GM12801 (cell line): Measurements from ENCODE around the gene SOCS1.

Source experiments
- TF ChIP-seq, protein P1 (sequence below): IDR thresholded peaks from one replicate; pipeline ENCODE4 v1.5.1; 2011; ENCODE audit warnings: control low read depth; ENCODE audit not compliant: insufficient read length; ENCODE audit errors: extremely low read depth

SOCS1 gene

DNA sequence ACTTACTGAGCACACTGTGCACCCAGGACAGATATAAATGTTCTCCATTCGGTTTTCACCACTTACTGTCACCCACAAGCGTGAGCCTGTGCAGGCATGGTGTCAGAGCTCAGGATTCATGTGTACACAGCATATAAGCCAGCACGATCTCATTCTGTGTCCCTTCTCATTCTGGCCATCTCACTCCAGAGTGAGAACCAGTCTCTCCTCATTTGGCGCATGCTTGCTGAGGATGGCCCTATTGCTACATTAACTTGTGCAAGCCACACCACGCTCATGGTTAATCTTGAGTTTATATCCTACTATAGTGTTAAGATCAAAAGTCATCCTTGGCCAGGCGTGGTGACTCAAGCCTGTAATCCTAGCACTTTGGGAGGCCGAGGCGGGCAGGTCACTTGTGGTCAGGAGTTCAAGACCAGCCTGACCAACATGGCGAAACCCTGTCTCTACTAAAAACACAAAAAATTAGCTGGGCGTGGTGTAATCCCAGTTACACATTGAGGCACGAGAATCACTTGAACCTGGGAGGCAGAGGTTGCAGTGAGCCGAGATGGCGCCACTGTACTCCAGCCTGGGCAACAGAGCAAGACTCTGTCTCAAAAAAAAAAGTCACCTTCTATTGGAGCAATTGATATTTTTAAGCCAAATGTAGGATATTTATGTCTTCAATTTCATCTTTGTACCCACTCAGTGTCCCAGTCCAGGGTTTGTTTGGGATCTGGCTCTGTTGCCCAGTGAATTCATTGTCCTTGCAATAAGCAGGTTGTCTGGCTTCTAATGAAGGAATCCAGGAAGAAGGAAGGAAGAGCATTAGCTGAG, 20.9 kb downstream of the SOCS1 start:
- TF ChIP-seq, protein P1, sequence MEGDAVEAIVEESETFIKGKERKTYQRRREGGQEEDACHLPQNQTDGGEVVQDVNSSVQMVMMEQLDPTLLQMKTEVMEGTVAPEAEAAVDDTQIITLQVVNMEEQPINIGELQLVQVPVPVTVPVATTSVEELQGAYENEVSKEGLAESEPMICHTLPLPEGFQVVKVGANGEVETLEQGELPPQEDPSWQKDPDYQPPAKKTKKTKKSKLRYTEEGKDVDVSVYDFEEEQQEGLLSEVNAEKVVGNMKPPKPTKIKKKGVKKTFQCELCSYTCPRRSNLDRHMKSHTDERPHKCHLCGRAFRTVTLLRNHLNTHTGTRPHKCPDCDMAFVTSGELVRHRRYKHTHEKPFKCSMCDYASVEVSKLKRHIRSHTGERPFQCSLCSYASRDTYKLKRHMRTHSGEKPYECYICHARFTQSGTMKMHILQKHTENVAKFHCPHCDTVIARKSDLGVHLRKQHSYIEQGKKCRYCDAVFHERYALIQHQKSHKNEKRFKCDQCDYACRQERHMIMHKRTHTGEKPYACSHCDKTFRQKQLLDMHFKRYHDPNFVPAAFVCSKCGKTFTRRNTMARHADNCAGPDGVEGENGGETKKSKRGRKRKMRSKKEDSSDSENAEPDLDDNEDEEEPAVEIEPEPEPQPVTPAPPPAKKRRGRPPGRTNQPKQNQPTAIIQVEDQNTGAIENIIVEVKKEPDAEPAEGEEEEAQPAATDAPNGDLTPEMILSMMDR, result no peak

DNA sequence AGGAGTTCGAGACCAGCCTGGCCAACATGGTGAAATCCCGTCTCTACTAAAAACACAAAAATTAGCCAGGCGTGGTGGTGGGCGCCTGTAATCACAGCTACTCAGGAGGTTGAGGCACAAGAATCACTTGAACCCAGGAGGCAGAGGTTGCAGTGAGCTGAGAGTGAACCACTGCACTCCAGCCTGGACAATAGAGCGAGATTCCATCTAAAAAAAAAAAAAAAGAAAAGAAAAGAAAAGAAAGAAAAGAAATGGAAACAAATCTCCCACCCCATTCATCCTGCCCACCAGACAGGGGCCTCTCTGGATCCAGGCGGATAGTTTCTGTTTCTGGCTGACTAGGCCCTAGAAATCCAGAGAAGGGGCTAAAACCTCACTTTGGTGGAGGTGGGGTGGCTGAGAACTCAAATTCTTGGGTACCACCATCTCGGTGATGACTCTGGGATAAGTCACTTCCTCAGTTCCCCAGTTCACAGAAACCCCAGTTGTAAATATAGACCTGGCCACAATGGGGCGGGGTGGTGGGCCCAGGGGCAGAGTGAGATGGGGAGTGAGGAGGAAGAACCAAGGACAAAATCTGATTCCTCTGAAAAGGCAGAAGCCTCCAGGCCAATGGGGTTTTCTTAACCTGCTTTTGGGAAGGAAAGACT, 22.2 kb downstream of the SOCS1 start:
- TF ChIP-seq, protein P1, result no peak

DNA sequence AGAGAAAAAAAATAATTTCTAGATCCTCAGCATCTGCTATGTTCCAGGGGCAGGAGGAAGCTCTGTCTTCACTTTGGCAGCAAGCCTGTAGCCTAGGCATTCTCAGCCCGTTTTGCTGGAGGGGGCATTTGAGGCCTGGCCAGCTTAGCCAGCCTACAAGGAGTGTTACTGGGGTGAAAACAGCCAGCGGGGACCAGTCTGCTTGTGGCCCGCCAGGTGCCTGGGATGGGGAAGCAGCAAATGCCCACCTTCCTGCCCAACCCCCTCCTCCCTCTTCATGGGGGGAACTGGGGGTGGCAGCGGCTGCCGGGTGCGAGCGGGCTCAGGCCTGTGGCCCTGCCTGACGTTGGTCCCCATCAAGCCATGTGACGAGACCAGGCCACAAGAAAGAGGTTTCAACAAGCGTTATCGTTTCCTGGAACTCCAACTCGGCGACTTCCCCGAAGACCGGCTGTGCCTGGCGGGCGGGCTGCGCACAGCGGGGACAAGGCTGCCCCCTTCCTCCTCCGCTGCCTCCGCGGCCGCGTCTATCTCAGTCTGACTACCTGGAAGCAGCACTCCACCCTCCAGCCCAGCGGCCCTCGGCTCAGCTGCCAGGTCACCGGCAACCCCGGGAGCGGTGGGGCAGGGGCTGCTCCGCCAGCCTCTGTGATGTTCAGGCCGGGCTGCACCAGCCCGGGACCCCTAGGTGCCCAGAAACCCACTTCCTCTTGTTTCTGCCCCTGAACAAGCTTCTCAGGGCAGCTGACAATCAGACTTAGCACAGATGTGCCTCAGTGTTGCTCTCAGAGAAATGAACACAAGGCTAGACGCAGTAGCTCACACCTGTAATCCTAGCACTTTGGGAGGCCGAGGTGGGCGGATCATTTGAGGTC, 22.9 kb downstream of the SOCS1 start:
- TF ChIP-seq, protein P1, result no peak

DNA sequence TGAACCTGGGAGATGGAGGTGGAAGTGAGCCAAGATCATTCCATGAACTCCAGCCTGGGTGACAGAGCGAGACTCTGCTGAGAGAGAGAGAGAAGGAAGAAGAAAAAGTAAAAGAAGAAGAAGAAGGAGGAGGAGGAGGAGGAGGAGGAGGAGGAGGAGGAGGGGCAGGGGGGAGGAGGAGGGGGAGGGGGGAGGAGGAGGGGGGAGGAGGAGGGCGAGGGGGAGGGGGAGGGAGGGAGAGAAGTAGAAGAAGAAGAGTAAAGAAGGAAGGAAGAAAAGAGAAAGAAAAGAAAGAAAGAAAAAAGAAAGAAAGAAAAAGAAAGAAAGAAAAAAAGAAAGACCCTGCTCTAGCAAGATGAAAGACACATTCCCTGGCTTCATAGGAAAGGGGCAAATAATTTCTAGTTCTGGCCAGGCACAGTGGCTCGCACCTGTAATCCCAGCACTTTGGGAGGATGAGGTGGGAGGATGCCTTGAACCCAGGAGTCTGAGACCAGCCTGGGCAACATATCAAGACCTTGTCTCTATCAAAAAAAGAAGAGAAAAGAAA, 23.6 kb downstream of the SOCS1 start:
- TF ChIP-seq, protein P1, result no peak

DNA sequence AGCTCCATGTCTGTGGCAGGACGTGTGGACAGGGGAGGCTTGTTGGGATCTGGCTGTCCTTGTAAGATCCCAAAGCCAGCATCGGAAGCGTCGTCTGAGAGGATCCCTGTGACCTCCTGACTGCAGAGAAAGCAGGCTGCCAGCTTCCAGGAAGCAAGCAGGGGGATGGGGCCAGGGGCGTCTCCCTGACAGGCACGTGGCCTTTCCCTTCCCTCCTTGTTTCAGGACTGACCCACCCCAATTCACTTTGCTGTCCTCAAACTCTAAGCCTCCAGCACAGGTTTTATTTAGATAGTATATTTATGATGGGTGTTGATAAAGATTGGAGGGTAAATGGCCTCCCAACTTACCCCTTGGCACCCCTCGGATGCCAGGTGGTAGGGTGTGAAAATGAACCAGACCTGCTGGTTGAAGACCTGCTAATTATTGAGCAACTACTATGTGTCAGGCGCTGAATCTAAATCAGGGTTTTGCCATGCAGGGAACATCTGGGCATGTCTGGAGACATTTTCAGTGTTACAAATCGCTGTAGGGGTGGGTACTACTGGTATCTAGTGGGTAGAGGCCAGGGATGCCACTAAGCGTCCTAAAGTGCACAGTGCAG, 24.5 kb downstream of the SOCS1 start:
- TF ChIP-seq, protein P1, result no peak

DNA sequence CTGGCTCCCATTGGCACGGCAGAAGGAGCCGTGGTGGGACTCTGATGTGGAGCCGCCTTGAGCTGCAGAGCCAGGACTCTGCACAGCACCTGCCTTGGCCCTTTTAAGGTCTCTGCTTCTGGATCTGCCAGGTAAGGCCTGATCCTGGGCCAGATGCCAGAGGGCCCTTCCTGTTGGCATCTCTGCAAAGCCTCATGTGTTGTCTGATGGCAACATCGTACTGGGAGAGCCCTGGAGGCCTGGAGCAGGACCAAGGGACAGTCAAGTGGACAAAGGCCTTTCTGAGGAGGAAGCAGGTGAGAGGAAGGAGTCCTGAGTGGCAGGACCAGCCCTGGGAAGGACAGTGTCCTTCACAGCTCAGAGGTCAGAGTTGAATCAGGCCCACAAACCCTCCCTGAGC, 26.1 kb downstream of the SOCS1 start:
- TF ChIP-seq, protein P1, result no peak
